Measurements from ENCODE around the gene GALNT2. TPM values are rescaled to one million over a fixed set of nuclear protein-coding genes. Genes with fewer than 3 reads are reported as not detected.

Gene GALNT2
- total and polyA plus RNA-seq, 2 donors from 2014 or later = 20.2 to 59.2 TPM

- intact Hi-C loops (cut with DNase I) = no loop called here
- H3K27me3 ChIP-seq (ENCODE audit: control insufficient read depth, insufficient read depth, low read length) = no peaks in the 10 kb centered on the region
- peaks cover 12 to 35% (median 32%) of the 10 kb centered on the region in 3 donors for H3K4me1 ChIP-seq (ENCODE audit: control insufficient read depth in 2 of 3, insufficient read depth in 2 of 3, low read depth in 1 of 3, low read length in 3 of 3)
- DNase-seq = peak in 1 of 5 donors; percentile 45
- TF ChIP-seq CTCF (IDR thresholded peaks at IDR 0.05; ENCODE audit: borderline replicate concordance, extremely low read depth, insufficient read depth) = no peak
- FAIRE-seq = no peak
- no peaks in the 10 kb centered on the region for H3K36me3 ChIP-seq (ENCODE audit: control insufficient read depth in 2 of 3, insufficient read depth in 3 of 3, low read length in 3 of 3)
- no peak overlapping the region for H3K9ac ChIP-seq (ENCODE audit: low read length in 3 of 3)
- H3K9me3 ChIP-seq (ENCODE audit: control insufficient read depth in 2 of 3, insufficient read depth in 1 of 3, low read length in 3 of 3) = no peaks in the 10 kb centered on the region
- H3K27ac ChIP-seq (ENCODE audit: low read depth in 2 of 2, low read length in 2 of 2) = peak overlapping the region; percentile 54 to 86
- H3K4me3 ChIP-seq (ENCODE audit: low read length in 3 of 3) = no peak overlapping the region
These were observed 39.0 kb downstream of the GALNT2 start for GRCh38 chr1:230105754-230106625.

- intact Hi-C loops (cut with DNase I) = no loop called here
- no peak for FAIRE-seq
- Histone ChIP-seq H3K9ac (ENCODE audit: low read length in 3 of 3) (no peak overlapping the region), H3K4me3 (ENCODE audit: low read length in 3 of 3) (no peak overlapping the region), H3K9me3 (ENCODE audit: control insufficient read depth in 2 of 3, insufficient read depth in 1 of 3, low read length in 3 of 3) (no peaks in the 10 kb centered on the region), H3K4me1 (ENCODE audit: control insufficient read depth in 2 of 3, insufficient read depth in 2 of 3, low read depth in 1 of 3, low read length in 3 of 3) (peaks cover 12 to 34% (median 33%) of the 10 kb centered on the region in 3 donors), H3K27me3 (ENCODE audit: control insufficient read depth, insufficient read depth, low read length) (no peaks in the 10 kb centered on the region), H3K36me3 (ENCODE audit: control insufficient read depth in 2 of 3, insufficient read depth in 3 of 3, low read length in 3 of 3) (no peaks in the 10 kb centered on the region), H3K27ac (ENCODE audit: low read depth in 2 of 2, low read length in 2 of 2) (no peak overlapping the region)
- DNase-seq = no peak
- TF ChIP-seq CTCF (IDR thresholded peaks at IDR 0.05; ENCODE audit: borderline replicate concordance, extremely low read depth, insufficient read depth) = no peak
These were observed 40.9 kb downstream of the GALNT2 start for GRCh38 chr1:230107941-230108340.

GRCh38 chr1:230108580-230108979, 41.5 kb downstream of the GALNT2 start:
- DNase-seq (no peak), FAIRE-seq (no peak)
- no peak for TF ChIP-seq CTCF (IDR thresholded peaks at IDR 0.05; ENCODE audit: borderline replicate concordance, extremely low read depth, insufficient read depth)
- intact Hi-C loops (cut with DNase I) = no loop called here
- no peaks in the 10 kb centered on the region for H3K9me3 ChIP-seq (ENCODE audit: control insufficient read depth in 2 of 3, insufficient read depth in 1 of 3, low read length in 3 of 3)
- no peaks in the 10 kb centered on the region for H3K27me3 ChIP-seq (ENCODE audit: control insufficient read depth, insufficient read depth, low read length)
- H3K36me3 ChIP-seq (ENCODE audit: control insufficient read depth in 2 of 3, insufficient read depth in 3 of 3, low read length in 3 of 3) = no peaks in the 10 kb centered on the region
- H3K9ac ChIP-seq (ENCODE audit: low read length in 3 of 3) = no peak overlapping the region
- peaks cover 10 to 33% (median 33%) of the 10 kb centered on the region in 3 donors for H3K4me1 ChIP-seq (ENCODE audit: control insufficient read depth in 2 of 3, insufficient read depth in 2 of 3, low read depth in 1 of 3, low read length in 3 of 3)
- H3K27ac ChIP-seq (ENCODE audit: low read depth in 2 of 2, low read length in 2 of 2) = no peak overlapping the region
- no peak overlapping the region for H3K4me3 ChIP-seq (ENCODE audit: low read length in 3 of 3)

All from kidney (tissue), 14 donors.